HG02970 (cell line): ENCODE results near the gene PFDN4.

Experiments
- ATAC-seq: cut with Tn5 transposase; IDR thresholded peaks from one replicate; pipeline ENCODE4 v1.9.1; 2021; ENCODE audit warnings: mild to moderate bottlenecking, moderate library complexity, moderate number of reproducible peaks; ENCODE audit not compliant: unreplicated experiment, low FRiP score

The PFDN4 gene

DNA sequence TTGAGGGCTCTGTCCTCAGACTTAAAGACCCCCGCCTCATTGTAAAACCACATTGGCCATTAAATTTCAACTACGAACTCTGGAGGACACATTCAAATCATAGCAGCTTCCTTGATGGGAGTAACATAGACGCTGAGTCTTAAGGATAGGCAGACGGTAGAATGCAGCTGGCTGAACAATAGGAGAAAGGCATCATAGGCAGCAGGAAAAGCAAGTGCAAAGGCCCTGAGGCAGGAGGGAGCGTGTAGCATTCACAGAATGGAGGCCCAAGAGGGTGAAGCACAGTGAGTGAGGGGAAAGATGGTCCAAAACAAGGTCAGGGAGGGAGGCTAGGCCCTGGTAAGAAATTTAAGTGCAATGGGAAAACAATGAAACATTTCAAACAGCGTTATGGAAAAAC is 8.6 kb upstream of the PFDN4 start:
- no peak for ATAC-seq

- no peak for ATAC-seq
These were observed 8.1 kb upstream of the PFDN4 start for GRCh38 chr20:54199721-54200176.

GRCh38 chr20:54200487-54201267 is 7.2 kb upstream of the PFDN4 start:
- no peak for ATAC-seq

DNA sequence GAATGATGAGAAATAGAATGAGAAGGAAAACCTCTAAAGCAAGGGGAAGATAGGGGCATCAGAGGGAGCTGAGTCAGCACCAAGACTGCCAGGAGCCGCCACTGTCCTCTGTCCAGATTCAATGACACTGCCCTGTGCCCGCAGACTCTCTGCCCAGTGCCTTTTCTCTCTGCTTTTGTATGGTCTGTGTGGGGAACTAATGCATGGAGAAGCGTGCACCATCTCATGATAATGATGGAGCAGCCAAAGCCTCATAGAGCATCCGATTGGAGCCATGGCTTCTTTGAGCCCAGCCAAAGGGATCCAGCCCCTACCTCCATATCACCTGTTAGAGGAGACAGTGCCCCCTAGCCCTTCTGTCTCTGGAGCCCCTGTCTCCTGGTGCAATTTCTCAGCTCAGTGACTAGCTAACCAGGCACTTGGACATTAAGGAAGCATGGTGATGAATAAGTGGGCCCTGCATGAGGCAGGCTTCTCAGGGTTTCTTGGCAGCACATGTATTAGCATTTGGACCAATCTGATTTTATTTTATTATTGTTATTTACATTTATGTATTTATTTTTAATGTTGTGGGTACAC is 6.5 kb upstream of the PFDN4 start:
- no peak for ATAC-seq

DNA sequence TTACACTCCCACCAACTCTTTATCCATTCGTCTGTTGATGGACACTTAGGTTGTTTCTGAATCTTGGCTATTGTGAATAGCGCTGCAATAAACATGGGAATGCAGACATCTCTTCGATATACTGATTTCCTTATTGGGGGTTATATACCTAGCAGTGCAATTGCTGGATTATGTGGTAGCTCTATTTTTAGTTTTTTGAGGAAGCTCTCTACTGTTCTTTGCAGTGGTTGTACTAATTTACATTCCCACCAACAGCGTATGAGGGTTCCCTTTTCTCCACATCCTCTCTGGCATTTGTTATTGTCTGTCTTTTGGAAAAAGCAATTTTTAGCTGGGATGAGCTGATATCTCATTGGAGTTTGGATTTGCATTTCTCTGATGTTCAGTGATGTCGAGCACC is 4.6 kb upstream of the PFDN4 start:
- ATAC-seq = no peak

GRCh38 chr20:54204063-54204462 is 3.8 kb upstream of the PFDN4 start:
- no peak for ATAC-seq

DNA sequence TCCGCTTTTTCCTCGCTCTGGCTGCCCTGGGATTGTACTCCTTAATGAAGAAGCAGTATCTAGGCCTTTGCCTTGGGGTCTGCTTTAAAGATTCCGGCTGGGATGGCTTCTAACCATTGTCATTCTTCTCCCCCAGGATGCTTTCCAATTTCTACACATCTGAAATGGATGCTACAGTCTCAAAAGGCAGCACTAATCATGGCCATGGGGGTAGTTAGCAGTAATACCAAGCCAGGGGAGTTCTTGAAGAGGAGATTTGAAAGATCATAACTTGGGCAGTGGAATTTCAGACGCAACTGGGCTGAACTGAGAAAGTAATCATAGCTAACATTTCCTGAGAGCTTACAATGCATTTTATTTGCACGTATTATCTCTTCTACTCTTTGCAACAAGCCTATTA is 3.4 kb upstream of the PFDN4 start:
- ATAC-seq = no peak

DNA sequence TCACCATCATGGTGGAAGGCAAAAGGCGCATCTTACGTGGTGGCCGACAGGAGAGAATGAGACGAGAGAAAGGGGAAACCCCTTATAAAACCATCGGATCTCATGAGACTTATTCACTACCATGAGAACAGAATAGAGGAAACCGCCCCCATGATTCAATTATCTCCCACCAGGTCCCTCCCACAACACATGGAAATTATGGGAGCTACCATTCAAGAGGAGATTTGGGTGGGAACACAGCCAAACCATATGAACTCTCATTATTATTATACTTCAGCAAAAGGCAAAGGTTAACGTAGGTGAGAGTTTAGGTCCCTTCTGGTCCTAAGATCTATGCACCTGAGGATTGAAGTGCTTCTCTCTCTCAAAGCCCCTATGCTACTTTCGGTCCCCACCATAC is 2.4 kb upstream of the PFDN4 start:
- ATAC-seq = no peak

DNA sequence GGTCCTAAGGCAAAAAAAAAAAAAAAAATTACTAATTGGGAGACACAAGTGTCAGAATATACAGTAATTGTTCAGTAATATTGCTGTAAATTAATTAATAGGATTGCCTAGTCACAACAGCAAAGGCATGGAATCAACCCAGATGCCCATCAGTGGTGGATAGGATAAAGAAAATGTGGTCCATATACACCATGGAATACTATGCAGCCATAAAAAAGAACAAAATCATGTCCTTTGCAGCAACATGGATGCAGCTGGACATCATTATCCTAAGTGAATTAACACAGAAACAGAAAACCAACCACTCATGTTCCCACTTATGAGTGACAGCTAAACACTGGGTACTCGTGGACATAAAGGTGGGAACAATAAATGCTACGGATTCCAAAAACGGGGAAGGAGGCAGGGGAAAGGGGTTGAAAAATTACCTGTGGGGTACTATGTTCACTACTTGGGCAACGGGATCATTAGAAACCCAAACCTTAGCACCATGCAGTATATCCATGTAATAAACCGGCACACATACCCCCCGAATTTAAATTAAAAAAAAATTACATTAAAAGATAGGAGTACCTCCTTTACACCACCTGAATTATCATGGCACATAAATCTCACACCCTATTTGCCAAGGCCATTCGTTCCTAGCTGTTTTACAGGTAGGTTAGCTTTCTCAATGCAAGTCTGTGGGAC is 689 bp upstream of the PFDN4 start:
- ATAC-seq = no peak

DNA sequence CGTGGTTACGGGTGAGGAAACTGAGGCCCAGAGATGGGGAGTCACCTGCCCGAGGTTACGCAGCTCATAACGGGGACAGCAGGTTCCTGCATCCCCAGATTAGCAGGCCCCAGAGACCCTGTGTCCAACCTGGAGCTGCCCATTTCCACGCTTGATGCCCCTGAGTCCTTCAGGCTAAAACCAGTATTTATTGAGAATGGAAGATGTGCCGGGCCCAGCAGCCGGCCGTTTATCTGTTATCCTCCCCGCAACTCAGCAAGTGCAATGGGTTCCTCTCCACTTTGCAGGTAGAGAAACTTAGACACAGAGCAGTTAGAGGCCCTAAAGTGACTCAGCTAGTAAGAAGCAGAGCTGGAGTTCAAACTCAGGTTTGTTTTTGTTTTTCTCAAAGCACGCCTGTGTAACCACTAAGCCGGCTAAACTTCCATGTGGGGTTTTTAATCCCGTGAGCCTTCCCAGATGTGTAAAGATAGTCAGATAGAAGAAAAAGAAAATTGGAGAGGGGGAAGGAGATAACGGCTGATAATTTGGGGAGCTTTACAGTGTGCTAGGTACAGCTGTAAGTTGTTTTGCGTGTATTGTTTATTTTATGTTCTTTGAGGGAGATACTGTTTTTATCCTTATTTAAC is 775 bp downstream of the PFDN4 start:
- ATAC-seq = no peak

GRCh38 chr20:54209216-54209813 is 1.4 kb downstream of the PFDN4 start:
- ATAC-seq = no peak

DNA sequence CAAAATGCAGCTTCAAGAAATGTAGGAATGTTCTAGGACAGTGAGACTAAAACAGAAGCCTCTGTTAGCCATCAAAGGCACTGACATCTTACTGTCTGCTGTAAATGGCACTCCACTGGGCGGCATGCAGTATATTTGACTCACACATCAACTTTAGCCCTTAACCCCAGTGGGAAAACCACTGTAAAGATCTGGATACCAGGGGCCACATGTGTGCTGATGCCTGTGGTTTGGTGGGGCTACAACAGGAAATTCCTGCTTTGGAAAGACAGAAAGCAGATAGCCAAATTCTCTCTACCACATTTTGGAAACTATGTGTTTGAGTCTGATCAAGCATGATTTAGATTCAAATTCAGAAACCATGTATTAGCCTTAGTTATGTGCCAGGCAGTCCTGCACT is 4.3 kb downstream of the PFDN4 start:
- ATAC-seq = no peak

GRCh38 chr20:54212871-54213270 is 5.0 kb downstream of the PFDN4 start:
- ATAC-seq = no peak

DNA sequence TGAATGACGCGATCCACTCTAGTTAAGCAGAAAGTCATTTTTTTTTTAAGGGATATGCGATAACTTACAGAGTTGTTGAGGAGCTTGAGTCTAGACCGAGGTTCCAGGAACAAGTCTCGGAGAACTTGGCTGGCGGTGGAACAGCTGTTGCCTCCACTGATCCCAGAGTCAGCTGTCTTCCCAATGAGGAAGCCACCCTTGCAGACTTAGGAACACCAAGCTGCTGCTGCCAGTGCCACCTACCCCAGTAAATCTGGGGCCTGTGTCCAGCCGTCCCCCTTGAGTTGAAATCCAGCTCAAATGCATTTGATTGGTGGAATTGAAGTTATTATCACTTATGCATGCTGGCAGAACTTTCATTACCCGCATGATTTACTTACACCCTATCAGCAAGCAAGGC is 6.7 kb downstream of the PFDN4 start:
- no peak for ATAC-seq

- no peak for ATAC-seq
These were observed 7.4 kb downstream of the PFDN4 start for GRCh38 chr20:54215157-54215789.

- no peak for ATAC-seq
These were observed 9.9 kb downstream of the PFDN4 start for GRCh38 chr20:54217762-54218161.

GRCh38 chr20:54218470-54218869 is 10.6 kb downstream of the PFDN4 start:
- ATAC-seq = no peak

DNA sequence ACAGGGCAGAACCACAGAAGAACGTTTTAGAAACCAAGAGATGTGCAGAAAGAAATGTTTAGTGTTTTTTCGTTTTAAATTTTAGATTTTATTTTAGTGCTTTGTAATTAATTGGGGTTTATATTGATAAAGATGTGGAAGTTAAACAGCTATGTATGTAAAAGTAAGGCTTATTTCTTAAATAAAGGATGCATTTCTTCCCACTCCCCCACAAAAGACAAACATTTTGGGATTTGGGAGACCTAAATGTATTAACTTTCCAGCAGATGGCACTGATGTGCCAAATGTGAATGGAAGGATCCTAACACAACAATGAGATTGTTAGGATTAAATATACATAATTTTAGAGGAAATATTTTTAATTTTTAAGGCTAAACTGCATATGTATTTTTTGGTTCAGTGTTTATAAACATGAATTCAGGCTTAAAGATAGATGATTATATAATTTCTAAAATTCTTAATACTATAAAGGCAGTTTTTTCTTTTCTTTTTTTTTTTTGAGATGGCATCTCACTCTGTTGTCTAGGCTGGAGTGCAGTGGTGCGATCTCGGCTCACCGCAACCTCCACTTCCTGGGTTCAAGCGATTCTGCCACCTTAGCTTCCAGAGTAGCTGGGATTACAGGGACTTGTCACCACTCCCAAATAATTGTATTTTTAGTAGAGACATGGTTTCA is 12.0 kb downstream of the PFDN4 start:
- ATAC-seq = no peak

GRCh38 chr20:54220722-54221121 is 12.8 kb downstream of the PFDN4 start:
- ATAC-seq = no peak

DNA sequence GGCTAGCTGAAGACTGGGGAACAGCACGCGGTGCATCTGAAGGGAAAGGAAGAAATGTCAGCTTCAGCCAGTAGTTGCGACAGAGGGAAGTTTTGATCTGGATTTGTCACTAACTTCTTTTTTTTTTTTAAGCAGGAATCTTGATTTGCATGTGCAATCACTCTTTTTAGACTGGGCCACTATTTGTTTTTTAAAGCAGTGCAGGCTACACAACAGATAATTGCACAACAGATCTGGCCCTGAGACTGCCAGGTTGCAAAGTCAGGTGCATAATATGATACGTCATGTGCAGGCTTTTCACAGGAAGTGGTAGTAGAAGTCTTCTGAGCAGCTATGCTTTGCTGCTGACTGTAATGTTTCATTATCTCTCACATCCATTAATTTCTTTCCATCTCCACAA is 13.5 kb downstream of the PFDN4 start:
- ATAC-seq = no peak
